Measurements from ENCODE around the gene B3GALT4. TPM values are rescaled to one million over a fixed set of nuclear protein-coding genes. Genes with fewer than 3 reads are reported as not detected.

B3GALT4 gene
- total and polyA plus RNA-seq, 2 donors (not counting 1 experiment from before 2014, with no cell fraction given), result 10.2 to 44.1 TPM

DNA sequence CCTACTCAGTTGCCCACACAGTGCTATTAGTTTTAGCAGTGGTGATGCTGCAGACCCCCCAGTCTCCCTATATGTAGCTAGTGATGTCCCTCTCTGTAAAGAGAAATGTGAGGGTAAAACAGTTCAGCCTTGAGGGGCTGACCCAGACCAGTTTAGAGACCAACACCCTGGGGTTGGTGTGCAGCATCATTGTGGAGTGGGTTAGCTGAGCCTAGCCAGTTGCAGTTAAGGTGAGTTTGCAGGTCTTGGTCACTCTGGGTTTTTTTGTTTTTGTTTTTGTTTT is 401 bp upstream of the B3GALT4 start:
- H3K27ac Mint-ChIP-seq, result peak overlapping the region; percentile 91
- H3K27me3 ChIP-seq (replicated peaks in 1 of 4; ENCODE audit: control extremely low read depth in 1 of 4, control insufficient read depth in 3 of 4, insufficient read depth in 4 of 4, low read length in 3 of 4), result no peaks in the 10 kb centered on the region
- H3K27ac ChIP-seq (ENCODE audit: low read length in 2 of 2), result peak overlapping the region; percentile 80 to 87
- POLR2A ChIA-PET, result interaction anchor here (0.6 to 5.1 kb wide), 11 partner anchors 12 to 115 kb away, joined by 3 to 39 read pairs (median 8); partner anchors contain the start of genes KIFC1, PFDN6, RGL2 and RING1
- no peaks in the 10 kb centered on the region for H3K27me3 Mint-ChIP-seq
- H3K4me3 ChIP-seq (ENCODE audit: control extremely low read depth in 1 of 5, extremely low read depth in 1 of 5, insufficient read depth in 1 of 5, low read depth in 2 of 5, low read length in 4 of 5), result peak overlapping the region; percentile 59 to 86 (median 78)
- peak overlapping the region; percentile 95 for H3K4me2 ChIP-seq (replicated peaks; ENCODE audit: low read depth, low read length, poor library complexity, severe bottlenecking)
- H3K4me1 Mint-ChIP-seq, result peaks cover 74% of the 10 kb centered on the region
- peaks cover 5 to 57% of the 10 kb centered on the region in 2 experiments for H3K36me3 ChIP-seq (replicated peaks in 1 of 2; ENCODE audit: control extremely low read depth in 1 of 2, control insufficient read depth in 1 of 2, extremely low read depth in 1 of 2, insufficient read depth in 2 of 2, low read length in 1 of 2)
- H3K9me3 ChIP-seq (ENCODE audit: control extremely low read depth in 1 of 3, control insufficient read depth in 2 of 3, insufficient read depth in 1 of 3, low read length in 2 of 3), result no peaks in the 10 kb centered on the region
- peak overlapping the region; percentile 90 for H2AFZ ChIP-seq (ENCODE audit: insufficient read depth, low read depth, low read length, poor library complexity, severe bottlenecking)
- H3K79me2 ChIP-seq (ENCODE audit: control insufficient read depth, insufficient read depth, low read length), result peaks cover 35% of the 10 kb centered on the region
- H3K9ac ChIP-seq (ENCODE audit: low read length), result peak overlapping the region; percentile 91
- H4K20me1 ChIP-seq (ENCODE audit: control insufficient read depth, insufficient read depth, low read length, poor library complexity, severe bottlenecking), result peaks cover 48% of the 10 kb centered on the region
- intact Hi-C loops (cut with micrococcal nuclease), result no loop called here
- DNase-seq (no peak), ATAC-seq (ENCODE audit: low read depth) (no peak)
- peak overlapping the region; percentile 92 for H3K4me3 Mint-ChIP-seq
- peaks cover 55 to 70% of the 10 kb centered on the region in 2 donors for H3K4me1 ChIP-seq (ENCODE audit: control insufficient read depth in 2 of 2, insufficient read depth in 2 of 2, low read length in 2 of 2)
- CTCF ChIA-PET, result interaction anchor here (0.6 to 3.9 kb wide), 14 partner anchors 10 to 812 kb away, joined by 3 to 41 read pairs (median 10); partner anchors contain the start of genes PFDN6, RGL2, TAPBP and WDR46
- no peaks in the 10 kb centered on the region for H3K9me3 Mint-ChIP-seq (ENCODE audit: insufficient read depth)
- TF ChIP-seq, protein P1, sequence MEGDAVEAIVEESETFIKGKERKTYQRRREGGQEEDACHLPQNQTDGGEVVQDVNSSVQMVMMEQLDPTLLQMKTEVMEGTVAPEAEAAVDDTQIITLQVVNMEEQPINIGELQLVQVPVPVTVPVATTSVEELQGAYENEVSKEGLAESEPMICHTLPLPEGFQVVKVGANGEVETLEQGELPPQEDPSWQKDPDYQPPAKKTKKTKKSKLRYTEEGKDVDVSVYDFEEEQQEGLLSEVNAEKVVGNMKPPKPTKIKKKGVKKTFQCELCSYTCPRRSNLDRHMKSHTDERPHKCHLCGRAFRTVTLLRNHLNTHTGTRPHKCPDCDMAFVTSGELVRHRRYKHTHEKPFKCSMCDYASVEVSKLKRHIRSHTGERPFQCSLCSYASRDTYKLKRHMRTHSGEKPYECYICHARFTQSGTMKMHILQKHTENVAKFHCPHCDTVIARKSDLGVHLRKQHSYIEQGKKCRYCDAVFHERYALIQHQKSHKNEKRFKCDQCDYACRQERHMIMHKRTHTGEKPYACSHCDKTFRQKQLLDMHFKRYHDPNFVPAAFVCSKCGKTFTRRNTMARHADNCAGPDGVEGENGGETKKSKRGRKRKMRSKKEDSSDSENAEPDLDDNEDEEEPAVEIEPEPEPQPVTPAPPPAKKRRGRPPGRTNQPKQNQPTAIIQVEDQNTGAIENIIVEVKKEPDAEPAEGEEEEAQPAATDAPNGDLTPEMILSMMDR (IDR thresholded peaks at IDR 0.05), result no peak
- TF ChIP-seq EZH2 (IDR thresholded peaks at IDR 0.05; ENCODE audit: borderline replicate concordance, insufficient read depth, low read depth, low read length, poor library complexity, severe bottlenecking), result no peak

DNA sequence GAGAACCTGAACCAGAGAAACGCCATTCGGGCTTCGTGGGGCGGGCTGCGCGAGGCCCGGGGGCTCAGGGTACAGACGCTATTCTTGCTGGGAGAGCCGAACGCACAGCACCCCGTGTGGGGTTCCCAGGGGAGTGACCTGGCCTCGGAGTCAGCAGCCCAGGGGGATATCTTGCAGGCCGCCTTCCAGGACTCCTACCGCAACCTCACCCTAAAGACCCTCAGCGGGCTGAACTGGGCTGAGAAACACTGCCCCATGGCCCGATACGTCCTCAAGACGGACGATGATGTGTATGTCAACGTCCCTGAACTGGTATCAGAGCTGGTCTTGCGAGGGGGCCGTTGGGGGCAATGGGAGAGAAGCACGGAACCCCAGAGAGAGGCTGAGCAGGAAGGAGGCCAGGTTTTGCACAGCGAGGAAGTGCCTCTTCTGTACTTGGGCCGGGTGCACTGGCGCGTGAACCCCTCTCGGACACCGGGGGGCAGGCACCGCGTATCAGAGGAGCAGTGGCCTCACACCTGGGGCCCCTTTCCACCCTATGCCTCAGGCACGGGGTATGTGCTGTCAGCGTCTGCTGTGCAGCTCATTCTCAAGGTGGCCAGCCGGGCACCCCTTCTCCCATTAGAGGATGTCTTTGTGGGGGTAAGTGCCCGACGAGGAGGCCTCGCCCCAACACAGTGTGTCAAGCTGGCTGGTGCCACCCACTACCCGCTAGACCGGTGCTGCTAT is 904 bp downstream of the B3GALT4 start:
- peak overlapping the region; percentile 98 for H3K27ac Mint-ChIP-seq
- ChIA-PET POLR2A (interaction anchor here (0.6 to 5.1 kb wide), 15 partner anchors 11 to 163 kb away, joined by 3 to 39 read pairs (median 7); partner anchors contain the start of genes KIFC1, PFDN6, RGL2 and RING1), CTCF (interaction anchor here (0.9 to 3.9 kb wide), 19 partner anchors 9 to 330 kb away, joined by 3 to 41 read pairs (median 5); partner anchors contain the start of genes PFDN6, RGL2, TAPBP and WDR46)
- peaks cover 63% of the 10 kb centered on the region for H3K4me1 Mint-ChIP-seq
- Histone ChIP-seq H3K9ac (ENCODE audit: low read length) (peak overlapping the region; percentile 91), H3K9me3 (ENCODE audit: control extremely low read depth in 1 of 3, control insufficient read depth in 2 of 3, insufficient read depth in 1 of 3, low read length in 2 of 3) (no peaks in the 10 kb centered on the region), H3K36me3 (replicated peaks in 1 of 2; ENCODE audit: control extremely low read depth in 1 of 2, control insufficient read depth in 1 of 2, extremely low read depth in 1 of 2, insufficient read depth in 2 of 2, low read length in 1 of 2) (peaks cover 5 to 62% of the 10 kb centered on the region in 2 experiments), H4K20me1 (ENCODE audit: control insufficient read depth, insufficient read depth, low read length, poor library complexity, severe bottlenecking) (peaks cover 56% of the 10 kb centered on the region), H3K79me2 (ENCODE audit: control insufficient read depth, insufficient read depth, low read length) (peaks cover 30% of the 10 kb centered on the region), H3K27me3 (replicated peaks in 1 of 4; ENCODE audit: control extremely low read depth in 1 of 4, control insufficient read depth in 3 of 4, insufficient read depth in 4 of 4, low read length in 3 of 4) (no peaks in the 10 kb centered on the region), H3K4me2 (replicated peaks; ENCODE audit: low read depth, low read length, poor library complexity, severe bottlenecking) (peak overlapping the region; percentile 95), H3K4me3 (ENCODE audit: control extremely low read depth in 1 of 5, extremely low read depth in 1 of 5, insufficient read depth in 1 of 5, low read depth in 2 of 5, low read length in 4 of 5) (peak overlapping the region; percentile 4 to 86 (median 78)), H3K27ac (ENCODE audit: low read length in 2 of 2) (peak overlapping the region; percentile 80 to 87), H2AFZ (ENCODE audit: insufficient read depth, low read depth, low read length, poor library complexity, severe bottlenecking) (peak overlapping the region; percentile 90), H3K4me1 (ENCODE audit: control insufficient read depth in 2 of 2, insufficient read depth in 2 of 2, low read length in 2 of 2) (peaks cover 47 to 61% of the 10 kb centered on the region in 2 donors)
- no peaks in the 10 kb centered on the region for H3K27me3 Mint-ChIP-seq
- 29% methylated on average over 34 of the region's 39 CpGs for WGBS (ENCODE audit: insufficient coverage)
- H3K4me3 Mint-ChIP-seq, result peak overlapping the region; percentile 92
- H3K9me3 Mint-ChIP-seq (ENCODE audit: insufficient read depth), result no peaks in the 10 kb centered on the region
- intact Hi-C loops (cut with micrococcal nuclease), result loop anchor here (1.0 kb wide), 3 partner anchors 11 to 67 kb away; partner anchors contain the start of genes PFDN6 and WDR46
- ATAC-seq (ENCODE audit: low read depth) (peak; percentile 9), DNase-seq (peak; percentile 65)
- no peak for TF ChIP-seq EZH2 (IDR thresholded peaks at IDR 0.05; ENCODE audit: borderline replicate concordance, insufficient read depth, low read depth, low read length, poor library complexity, severe bottlenecking)
- TF ChIP-seq, protein P1 (IDR thresholded peaks at IDR 0.05), result no peak

Measured in B cell (primary cell).